Astrocyte (in vitro differentiated cells and primary cell): ENCODE results near the gene HOXB4. TPM values are rescaled to one million over a fixed set of nuclear protein-coding genes. Genes with fewer than 3 reads are reported as not detected.

Experiments used
- DNase-seq: peaks from one replicate; pipeline ENCODE4 v3.0.0-alpha.2; 2010; ENCODE audit warnings: low read depth
- FAIRE-seq: peaks from 2 replicates; lab custom pipeline; 2011; peaks lifted over from hg19 to GRCh38; lab: Jason Lieb, UNC
- H2AFZ ChIP-seq: 2 replicates; pipeline ENCODE4 v1.6.0; 2012; ENCODE audit warnings: low read depth, low read length, inconsistent platforms
- H3K27ac ChIP-seq: 2 replicates; pipeline ENCODE4 v1.5.1; 2011; ENCODE audit warnings: low read depth, low read length, inconsistent platforms
- H3K27me3 ChIP-seq: 2 replicates; pipeline ENCODE4 v1.6.0; 2011; ENCODE audit warnings: low read length, inconsistent platforms; ENCODE audit not compliant: insufficient read depth
- H3K36me3 ChIP-seq: 2 replicates; pipeline ENCODE4 v1.5.1; 2011; ENCODE audit warnings: low read length, inconsistent platforms; ENCODE audit not compliant: insufficient read depth
- H3K4me1 ChIP-seq: 2 replicates; pipeline ENCODE4 v1.5.1; 2011; ENCODE audit warnings: low read length, inconsistent platforms; ENCODE audit not compliant: insufficient read depth
- H3K4me2 ChIP-seq: 2 replicates; pipeline ENCODE4 v1.6.0; 2012; ENCODE audit warnings: low read length, inconsistent platforms
- H3K4me3 ChIP-seq: 2 replicates; pipeline ENCODE4 v1.5.1; 2011; ENCODE audit warnings: low read depth, mild to moderate bottlenecking, low read length, inconsistent platforms; ENCODE audit not compliant: insufficient read depth
- H3K79me2 ChIP-seq: 2 replicates; pipeline ENCODE4 v1.6.0; 2012; ENCODE audit warnings: mild to moderate bottlenecking, low read length, inconsistent platforms; ENCODE audit not compliant: insufficient read depth
- H3K9ac ChIP-seq: 2 replicates; pipeline ENCODE4 v1.6.0; 2012; ENCODE audit warnings: mild to moderate bottlenecking, low read length, inconsistent platforms
- H3K9me3 ChIP-seq: 2 replicates; pipeline ENCODE4 v1.5.1; 2012; ENCODE audit warnings: low read depth, mild to moderate bottlenecking, low read length, inconsistent platforms; ENCODE audit not compliant: insufficient read depth
- H4K20me1 ChIP-seq: 2 replicates; pipeline ENCODE4 v1.6.0; 2012; ENCODE audit warnings: low read length, inconsistent platforms; ENCODE audit not compliant: insufficient read depth
- H3K27ac Mint-ChIP-seq: one replicate; pipeline ENCODE4 v1.8.0; 2021; ENCODE audit warnings: mild to moderate bottlenecking, mixed read lengths; ENCODE audit not compliant: unreplicated experiment
- H3K27me3 Mint-ChIP-seq: one replicate; pipeline ENCODE4 v1.8.0; 2021; ENCODE audit warnings: low read depth, mixed read lengths; ENCODE audit not compliant: unreplicated experiment
- H3K36me3 Mint-ChIP-seq: one replicate; pipeline ENCODE4 v1.8.0; 2021; ENCODE audit warnings: low read depth, mixed read lengths; ENCODE audit not compliant: unreplicated experiment
- H3K4me1 Mint-ChIP-seq: one replicate; pipeline ENCODE4 v1.8.0; 2021; ENCODE audit warnings: low read depth, mixed read lengths; ENCODE audit not compliant: unreplicated experiment
- H3K4me3 Mint-ChIP-seq: one replicate; pipeline ENCODE4 v1.8.0; 2021; ENCODE audit warnings: mild to moderate bottlenecking, moderate library complexity, mixed read lengths; ENCODE audit not compliant: unreplicated experiment
- H3K9me3 Mint-ChIP-seq: one replicate; pipeline ENCODE4 v1.8.0; 2021; ENCODE audit warnings: mild to moderate bottlenecking, mixed read lengths; ENCODE audit not compliant: unreplicated experiment
- EZH2 ChIP-seq: IDR thresholded peaks from 2 replicates; pipeline ENCODE4 v1.6.1; 2012; ENCODE audit warnings: mild to moderate bottlenecking, low read length, inconsistent platforms; ENCODE audit not compliant: insufficient read depth
- total RNA-seq: library from RNA; stranded (reverse); gene quantifications from 2 replicates; pipeline ENCODE4 v1.2.1, GENCODE V29; 2021
- TF ChIP-seq, protein P1 (sequence below): IDR thresholded peaks from 2 replicates; pipeline ENCODE4 v1.5.1; 2011; ENCODE audit warnings: low read depth, mild to moderate bottlenecking, inconsistent platforms, low read length, moderate library complexity; ENCODE audit not compliant: insufficient read depth

Gene HOXB4
- total RNA-seq, 1 donor from 2014 or later: not detected

DNA sequence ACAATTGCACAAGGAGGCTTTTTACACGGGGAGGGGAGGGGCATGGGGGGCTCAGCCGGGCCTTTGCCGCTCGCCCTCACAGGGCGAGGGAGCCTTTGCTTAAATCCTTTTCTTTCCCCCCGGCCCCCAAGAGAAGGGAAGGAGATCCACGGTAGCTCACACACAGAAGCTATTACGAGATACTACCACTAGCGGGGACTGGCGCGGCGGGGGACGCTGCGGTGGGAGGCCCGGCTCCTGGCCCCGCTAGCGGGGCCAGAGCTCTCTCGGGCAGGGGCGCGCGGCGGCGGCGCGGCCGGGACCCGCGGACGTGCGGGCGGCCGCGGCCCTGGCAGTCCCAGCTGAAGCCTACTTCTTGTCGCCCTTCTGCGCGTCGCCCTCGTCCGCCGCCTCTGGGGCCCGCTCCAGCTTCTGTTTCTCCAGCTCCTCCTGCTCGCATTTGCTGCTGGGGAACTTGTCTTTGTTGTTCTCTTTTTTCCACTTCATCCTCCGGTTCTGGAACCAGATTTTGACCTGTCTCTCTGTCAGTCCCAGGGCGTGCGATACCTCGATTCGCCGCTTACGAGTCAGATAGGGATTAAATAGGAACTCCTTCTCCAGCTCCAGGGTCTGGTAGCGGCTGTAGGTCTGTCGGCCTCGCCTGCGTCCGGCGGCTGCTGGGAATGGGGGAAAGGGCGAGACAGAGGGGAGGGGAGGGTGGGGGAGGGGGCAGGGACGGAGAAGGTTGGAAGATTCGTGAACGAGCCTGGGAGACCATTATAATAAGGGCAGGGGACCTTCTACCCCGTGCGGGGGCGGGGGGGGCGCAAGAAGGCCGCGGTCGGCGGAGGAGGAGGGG, 34.9 kb upstream of the HOXB4 start:
- H3K9me3 ChIP-seq: peaks cover 3% of the 10 kb centered on the region
- Mint-ChIP-seq H3K36me3 (no peaks in the 10 kb centered on the region), H3K4me1 (no peaks in the 10 kb centered on the region), H3K27ac (peak overlapping the region; percentile 81), H3K9me3 (peaks cover 27% of the 10 kb centered on the region), H3K27me3 (peaks cover 79% of the 10 kb centered on the region), H3K4me3 (peak overlapping the region; percentile 60)
- peak overlapping the region; percentile 29 for H3K4me3 ChIP-seq
- H3K27me3 ChIP-seq: peaks cover 86% of the 10 kb centered on the region
- peaks cover 31% of the 10 kb centered on the region for H4K20me1 ChIP-seq
- FAIRE-seq (no peak), DNase-seq (no peak)
- peak overlapping the region; percentile 76 for H3K4me2 ChIP-seq
- H3K4me1 ChIP-seq: peaks cover 4% of the 10 kb centered on the region
- no peak overlapping the region for H3K9ac ChIP-seq
- no peak overlapping the region for H2AFZ ChIP-seq
- H3K36me3 ChIP-seq: no peaks in the 10 kb centered on the region
- H3K79me2 ChIP-seq: no peaks in the 10 kb centered on the region
- TF ChIP-seq EZH2: peak; percentile 71
- TF ChIP-seq, protein P1, sequence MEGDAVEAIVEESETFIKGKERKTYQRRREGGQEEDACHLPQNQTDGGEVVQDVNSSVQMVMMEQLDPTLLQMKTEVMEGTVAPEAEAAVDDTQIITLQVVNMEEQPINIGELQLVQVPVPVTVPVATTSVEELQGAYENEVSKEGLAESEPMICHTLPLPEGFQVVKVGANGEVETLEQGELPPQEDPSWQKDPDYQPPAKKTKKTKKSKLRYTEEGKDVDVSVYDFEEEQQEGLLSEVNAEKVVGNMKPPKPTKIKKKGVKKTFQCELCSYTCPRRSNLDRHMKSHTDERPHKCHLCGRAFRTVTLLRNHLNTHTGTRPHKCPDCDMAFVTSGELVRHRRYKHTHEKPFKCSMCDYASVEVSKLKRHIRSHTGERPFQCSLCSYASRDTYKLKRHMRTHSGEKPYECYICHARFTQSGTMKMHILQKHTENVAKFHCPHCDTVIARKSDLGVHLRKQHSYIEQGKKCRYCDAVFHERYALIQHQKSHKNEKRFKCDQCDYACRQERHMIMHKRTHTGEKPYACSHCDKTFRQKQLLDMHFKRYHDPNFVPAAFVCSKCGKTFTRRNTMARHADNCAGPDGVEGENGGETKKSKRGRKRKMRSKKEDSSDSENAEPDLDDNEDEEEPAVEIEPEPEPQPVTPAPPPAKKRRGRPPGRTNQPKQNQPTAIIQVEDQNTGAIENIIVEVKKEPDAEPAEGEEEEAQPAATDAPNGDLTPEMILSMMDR: no peak
- H3K27ac ChIP-seq: no peak overlapping the region

DNA sequence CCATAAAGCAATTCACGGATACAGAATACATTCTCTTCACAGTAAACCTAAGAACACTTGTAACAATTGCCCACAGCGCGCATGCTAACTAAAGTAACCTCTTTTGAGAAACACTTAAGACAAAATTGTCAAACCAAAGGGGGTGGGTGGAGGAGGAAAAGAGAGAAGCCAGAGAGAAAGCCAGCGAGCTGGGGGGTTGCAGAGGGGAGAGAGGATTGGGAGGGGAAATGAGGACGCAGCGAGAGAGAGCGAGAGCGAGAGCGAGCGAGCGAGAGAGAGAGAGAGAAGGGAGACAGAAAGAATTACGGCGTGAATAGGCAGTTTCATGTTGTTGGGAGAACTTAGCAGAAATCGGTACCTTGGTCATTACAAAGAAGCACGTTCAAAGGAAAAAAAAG, 34.3 kb upstream of the HOXB4 start:
- no peaks in the 10 kb centered on the region for H3K4me1 Mint-ChIP-seq
- no peak overlapping the region for H3K4me3 ChIP-seq
- no peak for DNase-seq
- peak overlapping the region; percentile 76 for H3K4me2 ChIP-seq
- H3K4me1 ChIP-seq: peaks cover 4% of the 10 kb centered on the region
- H3K9me3 Mint-ChIP-seq: peaks cover 31% of the 10 kb centered on the region
- no peak overlapping the region for H2AFZ ChIP-seq
- H3K9me3 ChIP-seq: peaks cover 3% of the 10 kb centered on the region
- FAIRE-seq: no peak
- H3K27me3 Mint-ChIP-seq: peaks cover 79% of the 10 kb centered on the region
- no peaks in the 10 kb centered on the region for H3K79me2 ChIP-seq
- peaks cover 29% of the 10 kb centered on the region for H4K20me1 ChIP-seq
- H3K36me3 Mint-ChIP-seq: no peaks in the 10 kb centered on the region
- peaks cover 85% of the 10 kb centered on the region for H3K27me3 ChIP-seq
- peak overlapping the region; percentile 50 for H3K27ac Mint-ChIP-seq
- no peak overlapping the region for H3K9ac ChIP-seq
- no peaks in the 10 kb centered on the region for H3K36me3 ChIP-seq
- peak overlapping the region; percentile 40 for H3K4me3 Mint-ChIP-seq
- no peak for TF ChIP-seq EZH2
- TF ChIP-seq, protein P1: no peak
- H3K27ac ChIP-seq: no peak overlapping the region
